Measurements from ENCODE around the gene BTBD2.

GRCh38 chr19:1985588-1986356, 29.7 kb downstream of the BTBD2 start:
- TF ChIP-seq, protein P1, sequence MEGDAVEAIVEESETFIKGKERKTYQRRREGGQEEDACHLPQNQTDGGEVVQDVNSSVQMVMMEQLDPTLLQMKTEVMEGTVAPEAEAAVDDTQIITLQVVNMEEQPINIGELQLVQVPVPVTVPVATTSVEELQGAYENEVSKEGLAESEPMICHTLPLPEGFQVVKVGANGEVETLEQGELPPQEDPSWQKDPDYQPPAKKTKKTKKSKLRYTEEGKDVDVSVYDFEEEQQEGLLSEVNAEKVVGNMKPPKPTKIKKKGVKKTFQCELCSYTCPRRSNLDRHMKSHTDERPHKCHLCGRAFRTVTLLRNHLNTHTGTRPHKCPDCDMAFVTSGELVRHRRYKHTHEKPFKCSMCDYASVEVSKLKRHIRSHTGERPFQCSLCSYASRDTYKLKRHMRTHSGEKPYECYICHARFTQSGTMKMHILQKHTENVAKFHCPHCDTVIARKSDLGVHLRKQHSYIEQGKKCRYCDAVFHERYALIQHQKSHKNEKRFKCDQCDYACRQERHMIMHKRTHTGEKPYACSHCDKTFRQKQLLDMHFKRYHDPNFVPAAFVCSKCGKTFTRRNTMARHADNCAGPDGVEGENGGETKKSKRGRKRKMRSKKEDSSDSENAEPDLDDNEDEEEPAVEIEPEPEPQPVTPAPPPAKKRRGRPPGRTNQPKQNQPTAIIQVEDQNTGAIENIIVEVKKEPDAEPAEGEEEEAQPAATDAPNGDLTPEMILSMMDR (optimal IDR thresholded peaks at IDR 0.05 in 1 of 3, IDR thresholded peaks at IDR 0.05 in 1 of 3, conservative IDR thresholded peaks at IDR 0.05 in 1 of 3; ENCODE audit: extremely low read depth in 1 of 3, insufficient read depth in 2 of 3, low read length in 3 of 3), result no peak
- TF ChIP-seq EZH2 (IDR thresholded peaks at IDR 0.05; ENCODE audit: low read length), result no peak
